AG08396 (cell line): Measurements from ENCODE around the gene LIPC.
A peak's percentile ranks its signal among the peaks of the same experiment; 100 is the strongest.

ENCODE experiments used
- DNase-seq: peaks from one replicate; pipeline ENCODE4 v3.0.0; 2012; ENCODE audit warnings: low spot score, mixed read lengths

Gene LIPC

GRCh38 chr15:58431221-58432149 lies at the start of gene LIPC:
Gene LIPC, plus strand, starts transcription at chr15:58431991. Its CDS starts 42 bp downstream, at chr15:58432033.
- no peak for DNase-seq

GRCh38 chr15:58383876-58384275 lies 47.9 kb upstream of the LIPC start:
- no peak for DNase-seq

DNA sequence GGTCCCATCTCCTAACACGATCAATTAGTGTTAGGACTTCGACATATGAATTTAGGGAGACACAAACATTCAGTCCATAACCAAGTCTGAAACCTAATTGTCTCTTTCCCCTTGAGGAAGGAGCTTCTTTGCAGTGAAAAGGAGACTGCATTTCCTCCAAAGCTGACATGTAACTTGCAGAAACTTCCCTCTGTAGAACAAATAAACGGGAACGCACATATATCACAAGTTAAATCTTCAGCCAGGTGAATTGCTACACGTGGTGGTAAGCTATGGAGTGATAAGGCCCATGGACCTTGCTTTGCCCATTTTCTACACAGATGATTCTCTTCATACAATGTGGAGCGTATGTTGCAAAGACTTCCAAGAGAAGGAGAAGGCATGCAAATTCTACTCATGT lies 47.1 kb upstream of the LIPC start:
- DNase-seq, result no peak

DNA sequence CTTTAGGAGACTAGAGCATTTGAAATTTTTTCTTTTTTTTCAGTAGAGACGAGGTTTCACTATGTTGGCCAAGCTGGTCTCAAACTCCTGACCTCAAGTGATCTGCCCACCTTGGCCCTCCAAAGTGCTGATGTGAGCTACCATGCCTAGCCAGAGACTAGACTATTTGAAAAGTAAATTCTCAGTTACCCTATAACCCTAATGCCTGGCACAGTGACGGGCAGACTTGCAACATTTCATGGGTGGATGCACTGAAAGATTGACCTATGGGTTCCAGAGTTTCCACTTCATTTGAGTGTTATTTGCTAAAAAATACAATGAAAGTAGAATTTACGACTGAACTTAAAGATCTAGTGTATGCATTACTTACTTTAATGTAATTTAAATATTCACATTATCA lies 45.7 kb upstream of the LIPC start:
- DNase-seq, result no peak

DNA sequence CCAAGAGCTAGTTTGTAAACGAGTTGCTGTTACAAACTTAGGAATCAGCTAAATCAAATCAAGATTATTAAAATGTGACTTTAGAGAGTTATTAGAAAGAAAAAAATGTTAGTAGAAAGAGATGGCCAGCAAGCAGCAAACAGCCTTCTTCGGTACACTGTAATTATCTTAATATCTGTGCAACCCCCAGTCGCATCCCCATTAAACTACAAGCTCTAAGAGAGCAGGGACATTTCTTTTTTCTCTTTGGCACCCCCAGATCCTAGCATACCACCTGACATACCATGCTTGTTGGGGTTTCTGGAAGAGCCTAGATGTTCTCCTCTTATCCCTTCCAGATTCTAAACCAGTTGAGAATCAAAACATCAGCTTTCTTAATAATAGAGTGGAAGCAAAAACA lies 45.1 kb upstream of the LIPC start:
- DNase-seq, result no peak

DNA sequence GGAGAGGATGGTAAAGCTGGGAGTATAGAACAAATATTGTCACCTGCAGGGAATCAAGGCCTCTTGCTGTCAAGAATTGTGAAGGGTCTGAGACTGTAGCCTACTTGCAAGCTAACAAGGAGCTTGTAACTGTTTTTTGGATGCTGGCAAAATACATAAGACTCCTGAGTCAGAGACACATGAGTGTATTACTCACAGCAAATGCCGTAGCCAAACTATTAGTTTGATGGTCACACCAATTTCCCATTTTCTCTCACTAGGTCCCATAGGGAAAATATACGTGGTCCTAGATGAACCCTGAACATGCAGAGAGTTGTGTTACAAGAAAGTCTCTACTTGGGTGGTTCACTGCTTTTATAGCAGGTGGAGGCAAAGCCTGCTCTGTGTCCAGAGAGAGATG lies 44.7 kb upstream of the LIPC start:
- DNase-seq, result peak; percentile 32

GRCh38 chr15:58388211-58388610 lies 43.6 kb upstream of the LIPC start:
- DNase-seq, result no peak

DNA sequence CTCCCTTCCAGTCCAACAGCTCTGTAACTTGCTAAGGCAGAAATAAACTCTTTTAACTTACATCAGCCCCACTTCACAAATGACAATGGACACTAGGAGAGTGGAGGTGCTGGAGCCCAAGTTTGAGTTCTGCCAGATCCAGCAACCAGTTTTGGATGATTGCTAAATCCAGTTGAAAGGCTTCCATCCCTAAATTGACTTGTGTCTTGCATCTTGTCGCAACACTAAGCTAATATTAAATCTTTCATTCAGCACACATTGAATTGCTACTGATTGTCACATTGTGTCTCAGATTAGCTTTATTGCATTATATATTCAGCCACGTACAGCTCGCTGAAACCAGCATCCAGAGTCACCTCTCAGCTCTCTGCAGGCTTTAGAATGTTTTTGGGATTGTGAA lies 41.7 kb upstream of the LIPC start:
- DNase-seq, result no peak

GRCh38 chr15:58390655-58391054 lies 41.1 kb upstream of the LIPC start:
- no peak for DNase-seq

- DNase-seq, result no peak
Observed at GRCh38 chr15:58391088-58391487, 40.7 kb upstream of the LIPC start.

DNA sequence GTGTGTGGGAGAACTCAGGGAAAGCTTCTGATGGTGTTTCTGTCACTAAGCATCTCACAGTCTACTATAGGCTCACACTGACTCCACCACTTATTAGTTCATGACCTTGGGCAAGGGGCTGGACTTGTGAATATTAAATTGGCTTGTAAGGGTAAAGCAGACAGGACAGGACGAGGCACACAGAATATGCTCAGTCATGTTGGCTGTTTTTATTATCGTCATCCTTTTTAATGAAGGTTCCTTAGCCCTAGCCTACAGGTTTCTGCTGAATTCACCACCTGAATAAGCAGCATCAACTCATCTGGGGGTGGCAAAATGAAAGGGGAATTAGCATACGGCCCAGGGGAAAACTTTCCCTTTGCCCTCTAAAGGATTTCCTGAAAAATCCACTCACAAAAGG lies 39.6 kb upstream of the LIPC start:
- no peak for DNase-seq

- DNase-seq, result no peak
Observed at GRCh38 chr15:58392611-58393161, 39.1 kb upstream of the LIPC start.

GRCh38 chr15:58393241-58393662 lies 38.5 kb upstream of the LIPC start:
- DNase-seq, result no peak

DNA sequence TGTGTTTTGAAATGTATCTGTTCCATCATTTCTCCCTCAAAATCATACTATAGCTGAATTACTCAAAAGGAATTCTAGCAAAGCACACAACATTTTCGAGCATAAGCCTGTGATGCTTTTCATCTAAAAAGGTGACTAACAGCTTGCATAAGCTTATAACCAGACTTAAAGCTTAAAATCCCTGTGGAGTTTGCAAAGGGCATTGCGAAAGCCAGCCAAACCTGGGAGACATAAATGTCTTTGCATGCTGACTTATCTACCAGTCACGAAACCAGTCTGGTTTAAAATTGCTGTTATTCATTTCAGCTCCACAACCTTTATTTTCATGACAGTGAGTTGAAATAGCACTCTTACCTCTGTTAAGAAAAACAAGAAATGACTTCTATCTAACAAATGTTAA lies 35.6 kb upstream of the LIPC start:
- peak; percentile 45 for DNase-seq

DNA sequence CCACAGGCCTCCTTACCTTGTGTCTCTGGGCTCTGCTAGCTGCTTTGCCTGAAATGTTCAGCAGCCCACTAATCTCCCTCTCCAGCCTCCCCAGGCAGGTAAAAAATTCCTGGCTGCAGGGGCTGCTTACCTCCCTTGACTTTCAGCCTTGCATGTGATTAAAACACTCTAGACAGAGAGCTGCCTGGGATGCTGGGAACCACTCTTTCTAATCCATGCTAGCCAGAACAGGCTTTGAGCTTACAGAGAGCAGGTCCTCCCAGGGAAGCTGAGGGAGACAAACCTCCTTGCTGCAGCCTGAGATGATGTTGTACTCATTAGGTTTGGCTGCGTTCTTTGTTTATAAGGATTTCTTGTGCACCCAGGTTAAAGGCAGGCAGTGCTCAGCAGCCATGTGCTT lies 33.7 kb upstream of the LIPC start:
- no peak for DNase-seq

DNA sequence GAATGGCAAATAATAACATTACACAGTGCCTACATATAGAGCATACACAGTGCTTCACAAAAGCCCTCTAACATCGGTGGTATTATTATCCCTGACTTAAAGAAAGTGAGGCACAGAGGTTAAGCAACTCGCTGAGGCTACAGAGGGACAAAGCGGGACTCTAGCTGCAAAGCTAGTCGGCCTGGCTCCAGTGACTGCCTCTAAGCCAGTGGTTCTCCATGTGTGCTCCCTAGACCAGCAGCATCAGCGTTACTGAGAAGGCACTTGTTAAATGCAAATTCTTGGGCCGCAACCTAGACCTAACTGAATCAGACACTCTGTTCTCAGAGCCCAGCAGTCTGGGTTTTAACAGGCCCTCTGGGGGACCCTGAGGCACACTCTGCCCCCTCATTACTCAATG lies 33.1 kb upstream of the LIPC start:
- no peak for DNase-seq

- no peak for DNase-seq
Observed at GRCh38 chr15:58399739-58400138, 32.1 kb upstream of the LIPC start.

- DNase-seq, result no peak
Observed at GRCh38 chr15:58401276-58401675, 30.5 kb upstream of the LIPC start.

GRCh38 chr15:58401991-58402649 lies 29.7 kb upstream of the LIPC start:
- no peak for DNase-seq

- DNase-seq, result no peak
Observed at GRCh38 chr15:58403581-58403980, 28.2 kb upstream of the LIPC start.

DNA sequence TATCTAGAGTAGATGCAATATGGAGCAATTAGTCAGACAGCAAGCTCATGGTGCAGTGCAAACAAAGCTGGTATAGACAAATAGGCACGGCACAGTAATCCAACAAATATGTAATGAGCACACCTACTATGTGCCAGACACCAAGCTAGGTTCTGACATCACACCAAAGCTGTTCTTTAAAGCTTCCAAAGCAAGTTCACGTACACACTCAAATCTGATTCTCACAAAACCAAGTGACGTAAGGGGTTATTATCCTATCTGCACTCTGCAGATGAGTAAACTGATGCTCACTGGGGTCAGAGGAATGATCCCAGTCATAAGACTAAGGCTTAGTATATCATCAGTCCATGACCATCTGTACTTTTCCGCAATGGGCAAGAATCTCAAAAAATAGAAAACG lies 27.8 kb upstream of the LIPC start:
- no peak for DNase-seq

DNA sequence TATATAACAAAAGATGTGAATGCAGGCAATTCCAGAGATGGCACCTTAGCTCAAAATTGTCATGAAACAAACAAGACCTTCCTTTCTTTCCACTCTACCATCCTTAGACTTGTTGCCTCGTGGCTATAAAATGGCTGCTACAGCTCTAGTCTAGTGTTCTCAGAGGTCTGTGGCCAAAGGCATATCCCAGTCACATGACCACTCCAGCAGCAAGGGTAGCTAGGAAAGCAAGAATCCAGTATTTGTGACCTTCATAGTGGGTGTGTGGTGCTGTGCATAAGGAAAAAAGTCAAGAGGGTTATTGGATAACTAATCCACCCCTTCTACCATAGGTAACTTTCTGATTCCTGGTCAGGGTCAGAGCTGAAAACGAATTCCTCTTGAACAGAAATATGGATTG lies 27.1 kb upstream of the LIPC start:
- no peak for DNase-seq

DNA sequence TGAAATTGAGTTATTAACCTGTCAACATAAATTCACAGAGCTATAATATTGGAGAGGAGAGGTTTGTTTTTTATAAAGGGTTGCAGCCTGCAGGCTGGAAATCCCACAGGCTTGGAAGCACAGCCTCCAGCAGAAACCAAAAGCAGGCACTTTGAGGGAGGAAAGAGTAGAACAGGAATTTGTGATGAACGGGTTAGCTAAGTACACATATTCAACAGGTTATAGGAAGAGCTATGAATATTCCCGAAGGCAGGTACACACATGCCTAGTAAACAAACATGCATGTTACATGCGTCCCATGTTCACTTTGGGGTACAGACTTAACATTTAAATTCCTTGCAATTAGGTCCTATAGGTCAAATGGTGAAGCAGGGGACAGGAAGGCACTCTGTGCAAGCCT lies 25.9 kb upstream of the LIPC start:
- DNase-seq, result no peak
